ENCODE results near the gene MAP3K4.

MAP3K4 gene

GRCh38 chr6:160959726-160960435 lies 31.7 kb upstream of the MAP3K4 start (continued):
- no peak for TF ChIP-seq RARB (CRISPR knock-in tag; IDR thresholded peaks at IDR 0.05)
- TF ChIP-seq PATZ1 (CRISPR knock-in tag; IDR thresholded peaks at IDR 0.05; ENCODE audit: borderline replicate concordance): no peak

GRCh38 chr6:160960839-160961238 lies 30.7 kb upstream of the MAP3K4 start:
- TF ChIP-seq GLIS3 (CRISPR knock-in tag; IDR thresholded peaks at IDR 0.05) (no peak), SNAI2 (CRISPR knock-in tag; IDR thresholded peaks at IDR 0.05) (no peak), ARNTL (CRISPR knock-in tag; IDR thresholded peaks at IDR 0.05; ENCODE audit: borderline replicate concordance, low read depth) (no peak), ESRRG (CRISPR knock-in tag; IDR thresholded peaks at IDR 0.05) (no peak), ZFP3 (CRISPR knock-in tag; IDR thresholded peaks at IDR 0.05) (no peak), TCF4 (CRISPR knock-in tag; IDR thresholded peaks at IDR 0.05; ENCODE audit: borderline replicate concordance) (no peak), ZNF565 (CRISPR knock-in tag; conservative IDR thresholded peaks at IDR 0.05; ENCODE audit: low read depth) (no peak), ISL1 (CRISPR knock-in tag; IDR thresholded peaks at IDR 0.05) (no peak), ZFP30 (CRISPR knock-in tag; IDR thresholded peaks at IDR 0.05) (no peak), PATZ1 (CRISPR knock-in tag; IDR thresholded peaks at IDR 0.05; ENCODE audit: borderline replicate concordance) (no peak)
- ATAC-seq: no peak

- ATAC-seq: no peak
- TF ChIP-seq GLIS3 (CRISPR knock-in tag; IDR thresholded peaks at IDR 0.05) (no peak), ARNTL (CRISPR knock-in tag; IDR thresholded peaks at IDR 0.05; ENCODE audit: borderline replicate concordance, low read depth) (no peak), CREB5 (CRISPR knock-in tag; IDR thresholded peaks at IDR 0.05; ENCODE audit: low read depth) (no peak), POU6F1 (CRISPR knock-in tag; IDR thresholded peaks at IDR 0.05; ENCODE audit: borderline replicate concordance, low read depth) (no peak), ZNF565 (CRISPR knock-in tag; conservative IDR thresholded peaks at IDR 0.05; ENCODE audit: low read depth) (no peak), ISL1 (CRISPR knock-in tag; IDR thresholded peaks at IDR 0.05) (no peak), CSDC2 (CRISPR knock-in tag; IDR thresholded peaks at IDR 0.05) (no peak), ZNF8 (CRISPR knock-in tag; IDR thresholded peaks at IDR 0.05) (no peak), TOX (CRISPR knock-in tag; IDR thresholded peaks at IDR 0.05; ENCODE audit: borderline replicate concordance) (no peak)
These were observed 28.5 kb upstream of the MAP3K4 start for GRCh38 chr6:160962835-160963623.

GRCh38 chr6:160963651-160964050 lies 27.9 kb upstream of the MAP3K4 start:
- no peak for ATAC-seq
- TF ChIP-seq ZFP3 (CRISPR knock-in tag; IDR thresholded peaks at IDR 0.05): no peak
- TF ChIP-seq ESRRG (CRISPR knock-in tag; IDR thresholded peaks at IDR 0.05): no peak
- TF ChIP-seq ZNF565 (CRISPR knock-in tag; conservative IDR thresholded peaks at IDR 0.05; ENCODE audit: low read depth): no peak
- TF ChIP-seq ARNTL (CRISPR knock-in tag; IDR thresholded peaks at IDR 0.05; ENCODE audit: borderline replicate concordance, low read depth): no peak
- no peak for TF ChIP-seq ZNF8 (CRISPR knock-in tag; IDR thresholded peaks at IDR 0.05)
- TF ChIP-seq BACH2 (CRISPR knock-in tag; IDR thresholded peaks at IDR 0.05; ENCODE audit: borderline replicate concordance): no peak
- TF ChIP-seq ZNF70 (CRISPR knock-in tag; IDR thresholded peaks at IDR 0.05): no peak
